Prostate gland (tissue), 1 donor: ENCODE data around the gene ADARB2.

Experiments used
- POLR2A ChIP-seq: fragments of 450-650 bp; IDR thresholded peaks from one replicate; pipeline ENCODE4 v1.6.1; 2016; ENCODE audit warnings: antibody characterized with exemption, mild to moderate bottlenecking
- POLR2AphosphoS5 ChIP-seq: sonication (generic); formaldehyde crosslinking; IDR thresholded peaks from one replicate; pipeline ENCODE4 v1.6.1; 2017; ENCODE audit warnings: antibody characterized with exemption

- TF ChIP-seq POLR2A, result no peak
- no peak for TF ChIP-seq POLR2AphosphoS5
These were observed 519.7 kb downstream of the ADARB2 start for GRCh38 chr10:1217661-1218060.
